Measurements from ENCODE around the gene CNTNAP2.
A peak's percentile ranks its signal among the peaks of the same experiment; 100 is the strongest.

CNTNAP2 gene

DNA sequence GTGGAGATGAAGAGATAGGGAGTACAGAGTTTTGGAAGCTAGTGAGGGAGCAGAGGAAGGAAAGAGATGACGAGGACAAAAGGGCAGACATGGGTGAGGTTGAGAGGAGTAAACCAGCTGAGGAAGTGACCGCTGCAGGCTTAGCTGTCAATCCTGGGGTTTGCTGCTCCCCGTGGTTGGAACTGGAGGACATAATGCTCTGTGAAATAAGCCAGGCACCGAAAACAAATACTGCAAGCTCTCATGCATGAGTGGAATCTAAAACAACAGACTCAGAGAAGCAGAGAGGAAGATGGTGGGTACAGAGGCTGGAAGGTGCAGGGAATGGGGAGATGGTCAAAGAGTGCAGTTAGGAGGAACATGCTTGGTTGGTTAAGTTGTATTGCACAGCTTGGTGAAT lies 1991.8 kb downstream of the CNTNAP2 start:
- no peak for DNase-seq (ENCODE audit: low read depth, low spot score)
- Histone ChIP-seq H3K36me3 (ENCODE audit: insufficient read depth, low read length) (no peaks in the 10 kb centered on the region), H3K27ac (no peak overlapping the region), H3K9me3 (ENCODE audit: low read depth, low read length) (no peaks in the 10 kb centered on the region), H3K9ac (ENCODE audit: insufficient read length) (no peak overlapping the region), H3K4me3 (no peak overlapping the region)
- TF ChIP-seq EZH2 (IDR thresholded peaks at IDR 0.05): no peak
- no peak for TF ChIP-seq POLR2AphosphoS5 (IDR thresholded peaks at IDR 0.05; ENCODE audit: borderline replicate concordance, low read depth, low read length)
- no peak for TF ChIP-seq FOXP2 (optimal IDR thresholded peaks at IDR 0.05; ENCODE audit: control extremely low read depth, extremely low read length, insufficient read depth)

GRCh38 chr7:148110097-148110868 lies 1993.7 kb downstream of the CNTNAP2 start:
- no peak for DNase-seq (ENCODE audit: low read depth, low spot score)
- no peak overlapping the region for H3K9ac ChIP-seq (ENCODE audit: insufficient read length)
- H3K36me3 ChIP-seq (ENCODE audit: insufficient read depth, low read length): no peaks in the 10 kb centered on the region
- H3K9me3 ChIP-seq (ENCODE audit: low read depth, low read length): no peaks in the 10 kb centered on the region
- H3K27ac ChIP-seq: no peak overlapping the region
- H3K4me3 ChIP-seq: no peak overlapping the region
- TF ChIP-seq FOXP2 (optimal IDR thresholded peaks at IDR 0.05; ENCODE audit: control extremely low read depth, extremely low read length, insufficient read depth) (no peak), EZH2 (IDR thresholded peaks at IDR 0.05) (no peak), POLR2AphosphoS5 (IDR thresholded peaks at IDR 0.05; ENCODE audit: borderline replicate concordance, low read depth, low read length) (no peak)

GRCh38 chr7:148114804-148115203 lies 1998.2 kb downstream of the CNTNAP2 start:
- Histone ChIP-seq H3K36me3 (ENCODE audit: insufficient read depth, low read length) (no peaks in the 10 kb centered on the region), H3K9me3 (ENCODE audit: low read depth, low read length) (no peaks in the 10 kb centered on the region), H3K27ac (0 out of 2 replicates have a peak overlapping the region, but pooled peaks have one; percentile 19), H3K4me3 (no peak overlapping the region), H3K9ac (ENCODE audit: insufficient read length) (no peak overlapping the region)
- TF ChIP-seq EZH2 (IDR thresholded peaks at IDR 0.05): no peak
- TF ChIP-seq FOXP2 (optimal IDR thresholded peaks at IDR 0.05; ENCODE audit: control extremely low read depth, extremely low read length, insufficient read depth): no peak
- no peak for TF ChIP-seq POLR2AphosphoS5 (IDR thresholded peaks at IDR 0.05; ENCODE audit: borderline replicate concordance, low read depth, low read length)
- DNase-seq (ENCODE audit: low read depth, low spot score): no peak

- Histone ChIP-seq H3K4me3 (no peak overlapping the region), H3K9ac (ENCODE audit: insufficient read length) (no peak overlapping the region), H3K36me3 (ENCODE audit: insufficient read depth, low read length) (no peaks in the 10 kb centered on the region), H3K9me3 (ENCODE audit: low read depth, low read length) (no peaks in the 10 kb centered on the region), H3K27ac (0 out of 2 replicates have a peak overlapping the region, but pooled peaks have one; percentile 19)
- TF ChIP-seq POLR2AphosphoS5 (IDR thresholded peaks at IDR 0.05; ENCODE audit: borderline replicate concordance, low read depth, low read length): no peak
- TF ChIP-seq FOXP2 (optimal IDR thresholded peaks at IDR 0.05; ENCODE audit: control extremely low read depth, extremely low read length, insufficient read depth): no peak
- no peak for TF ChIP-seq EZH2 (IDR thresholded peaks at IDR 0.05)
- no peak for DNase-seq (ENCODE audit: low read depth, low spot score)
These were observed 1998.7 kb downstream of the CNTNAP2 start for GRCh38 chr7:148115308-148115707.

- Histone ChIP-seq H3K9ac (ENCODE audit: insufficient read length) (no peak overlapping the region), H3K36me3 (ENCODE audit: insufficient read depth, low read length) (no peaks in the 10 kb centered on the region), H3K9me3 (ENCODE audit: low read depth, low read length) (no peaks in the 10 kb centered on the region), H3K27ac (no peak overlapping the region), H3K4me3 (no peak overlapping the region)
- no peak for DNase-seq (ENCODE audit: low read depth, low spot score)
- TF ChIP-seq POLR2AphosphoS5 (IDR thresholded peaks at IDR 0.05; ENCODE audit: borderline replicate concordance, low read depth, low read length): no peak
- no peak for TF ChIP-seq FOXP2 (optimal IDR thresholded peaks at IDR 0.05; ENCODE audit: control extremely low read depth, extremely low read length, insufficient read depth)
- TF ChIP-seq EZH2 (IDR thresholded peaks at IDR 0.05): no peak
These were observed 1999.6 kb downstream of the CNTNAP2 start for GRCh38 chr7:148116195-148116594.

GRCh38 chr7:148116829-148117403 lies 2000.3 kb downstream of the CNTNAP2 start:
- H3K27ac ChIP-seq: no peak overlapping the region; the same call in 1 of the 2 replicates
- H3K4me3 ChIP-seq: no peak overlapping the region
- DNase-seq (ENCODE audit: low read depth, low spot score): no peak
- no peak for TF ChIP-seq EZH2 (IDR thresholded peaks at IDR 0.05)
- TF ChIP-seq FOXP2 (optimal IDR thresholded peaks at IDR 0.05; ENCODE audit: control extremely low read depth, extremely low read length, insufficient read depth): no peak
- TF ChIP-seq POLR2AphosphoS5 (IDR thresholded peaks at IDR 0.05; ENCODE audit: borderline replicate concordance, low read depth, low read length): no peak
- no peaks in the 10 kb centered on the region for H3K36me3 ChIP-seq (ENCODE audit: insufficient read depth, low read length)
- no peak overlapping the region for H3K9ac ChIP-seq (ENCODE audit: insufficient read length)
- H3K9me3 ChIP-seq (ENCODE audit: low read depth, low read length): no peaks in the 10 kb centered on the region

DNA sequence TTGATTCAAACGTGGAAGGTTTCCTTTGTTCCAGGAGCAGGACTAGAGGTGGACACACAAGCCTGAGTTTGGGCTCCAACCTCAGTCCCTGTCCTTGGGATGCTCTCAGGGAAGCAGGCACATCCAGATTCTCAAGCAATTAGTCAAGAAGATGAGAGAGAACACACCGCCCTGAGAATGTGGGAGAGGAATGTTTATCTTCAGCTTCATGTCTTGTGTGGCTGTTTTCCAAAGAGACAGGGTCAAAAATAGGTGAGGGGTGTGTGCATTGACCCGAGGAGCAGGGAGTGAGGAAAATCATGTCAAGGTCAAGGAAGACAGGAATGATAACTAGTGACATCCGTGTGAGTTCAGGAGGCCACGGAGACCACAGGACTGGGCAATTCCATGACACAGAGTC lies 2001.8 kb downstream of the CNTNAP2 start:
- Histone ChIP-seq H3K9me3 (ENCODE audit: low read depth, low read length) (no peaks in the 10 kb centered on the region), H3K4me3 (no peak overlapping the region), H3K36me3 (ENCODE audit: insufficient read depth, low read length) (no peaks in the 10 kb centered on the region), H3K9ac (ENCODE audit: insufficient read length) (no peak overlapping the region), H3K27ac (no peak overlapping the region)
- DNase-seq (ENCODE audit: low read depth, low spot score): no peak
- no peak for TF ChIP-seq EZH2 (IDR thresholded peaks at IDR 0.05)
- TF ChIP-seq FOXP2 (optimal IDR thresholded peaks at IDR 0.05; ENCODE audit: control extremely low read depth, extremely low read length, insufficient read depth): no peak
- no peak for TF ChIP-seq POLR2AphosphoS5 (IDR thresholded peaks at IDR 0.05; ENCODE audit: borderline replicate concordance, low read depth, low read length)

DNA sequence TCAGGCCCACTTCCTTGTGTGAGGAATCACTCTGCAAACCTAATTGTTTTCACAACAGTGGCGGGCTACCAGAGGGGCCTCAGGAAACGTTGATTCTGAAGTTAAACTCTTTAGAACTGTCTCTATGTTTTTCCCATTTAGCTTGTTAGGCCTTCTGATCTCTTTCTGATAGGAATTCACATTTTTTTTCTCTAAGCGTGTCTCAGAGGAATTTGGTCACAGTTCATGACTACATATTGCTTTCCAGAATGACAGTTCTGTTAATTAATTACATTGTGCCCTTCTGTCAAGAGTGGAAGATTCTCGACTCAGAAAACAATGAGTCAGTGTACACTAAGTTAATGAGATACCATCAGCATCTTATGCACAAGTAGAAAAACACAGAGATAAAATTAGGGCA lies 2004.8 kb downstream of the CNTNAP2 start:
- Histone ChIP-seq H3K36me3 (ENCODE audit: insufficient read depth, low read length) (no peaks in the 10 kb centered on the region), H3K4me3 (no peak overlapping the region), H3K27ac (no peak overlapping the region), H3K9me3 (ENCODE audit: low read depth, low read length) (no peaks in the 10 kb centered on the region), H3K9ac (ENCODE audit: insufficient read length) (no peak overlapping the region)
- TF ChIP-seq POLR2AphosphoS5 (IDR thresholded peaks at IDR 0.05; ENCODE audit: borderline replicate concordance, low read depth, low read length): no peak
- no peak for TF ChIP-seq EZH2 (IDR thresholded peaks at IDR 0.05)
- no peak for TF ChIP-seq FOXP2 (optimal IDR thresholded peaks at IDR 0.05; ENCODE audit: control extremely low read depth, extremely low read length, insufficient read depth)
- DNase-seq (ENCODE audit: low read depth, low spot score): no peak
